ENCODE results near the gene PDXDC1. TPM values are rescaled to one million over a fixed set of nuclear protein-coding genes. Genes with fewer than 3 reads are reported as not detected.
A peak's percentile ranks its signal among the peaks of the same experiment; 100 is the strongest.
"Not testable (repeated sequence)": the region's sequence is repeated elsewhere in the genome, so short reads cannot be mapped to it uniquely, and the experiment has no call there.

Gene PDXDC1
- total RNA-seq, 1 donor from 2014 or later: 120 TPM

- H3K4me1 Mint-ChIP-seq (ENCODE audit: low read depth): peaks cover 45% of the 10 kb centered on the region
- H3K4me3 Mint-ChIP-seq (ENCODE audit: unreplicated experiment): peak overlapping the region; percentile 44
- not testable (repeated sequence) for H3K27me3 Mint-ChIP-seq (ENCODE audit: low read depth); DNase-seq (ENCODE audit: low spot score); H3K9me3 Mint-ChIP-seq (ENCODE audit: low read depth); H3K36me3 Mint-ChIP-seq (ENCODE audit: low read depth)
- H3K27ac Mint-ChIP-seq (ENCODE audit: unreplicated experiment): peak overlapping the region; percentile 79
These were observed 169.3 kb downstream of the PDXDC1 start for GRCh38 chr16:15144092-15144631.

GRCh38 chr16:15144781-15145417 is 170.1 kb downstream of the PDXDC1 start:
- peak overlapping the region; percentile 44 for H3K4me3 Mint-ChIP-seq (ENCODE audit: unreplicated experiment)

GRCh38 chr16:15145418-15146263 is 170.8 kb downstream of the PDXDC1 start:
- H3K4me1 Mint-ChIP-seq (ENCODE audit: low read depth): peaks cover 43% of the 10 kb centered on the region
- H3K27ac Mint-ChIP-seq (ENCODE audit: unreplicated experiment); H3K27me3 Mint-ChIP-seq (ENCODE audit: low read depth); H3K4me3 Mint-ChIP-seq (ENCODE audit: unreplicated experiment); H3K9me3 Mint-ChIP-seq (ENCODE audit: low read depth); DNase-seq (ENCODE audit: low spot score); H3K36me3 Mint-ChIP-seq (ENCODE audit: low read depth): not testable (repeated sequence)

More at GRCh38 chr16:15144781-15145417, 170.1 kb downstream of the PDXDC1 start:
- Mint-ChIP-seq H3K27ac (ENCODE audit: unreplicated experiment) (peak overlapping the region; percentile 79), H3K4me1 (ENCODE audit: low read depth) (peaks cover 45% of the 10 kb centered on the region)
- H3K9me3 Mint-ChIP-seq (ENCODE audit: low read depth); DNase-seq (ENCODE audit: low spot score); H3K27me3 Mint-ChIP-seq (ENCODE audit: low read depth); H3K36me3 Mint-ChIP-seq (ENCODE audit: low read depth): not testable (repeated sequence)

GRCh38 chr16:15146264-15146662 is 171.4 kb downstream of the PDXDC1 start:
- H3K4me3 Mint-ChIP-seq (ENCODE audit: unreplicated experiment); DNase-seq (ENCODE audit: low spot score); H3K9me3 Mint-ChIP-seq (ENCODE audit: low read depth); H3K27me3 Mint-ChIP-seq (ENCODE audit: low read depth); H3K36me3 Mint-ChIP-seq (ENCODE audit: low read depth): not testable (repeated sequence)
- H3K4me1 Mint-ChIP-seq (ENCODE audit: low read depth): peaks cover 43% of the 10 kb centered on the region
- H3K27ac Mint-ChIP-seq (ENCODE audit: unreplicated experiment): peak overlapping the region; percentile 22

- H3K27me3 Mint-ChIP-seq (ENCODE audit: low read depth); DNase-seq (ENCODE audit: low spot score); H3K4me3 Mint-ChIP-seq (ENCODE audit: unreplicated experiment); H3K36me3 Mint-ChIP-seq (ENCODE audit: low read depth); H3K9me3 Mint-ChIP-seq (ENCODE audit: low read depth): not testable (repeated sequence)
- H3K27ac Mint-ChIP-seq (ENCODE audit: unreplicated experiment): peak overlapping the region; percentile 77
- peaks cover 40% of the 10 kb centered on the region for H3K4me1 Mint-ChIP-seq (ENCODE audit: low read depth)
These were observed 174.0 kb downstream of the PDXDC1 start for GRCh38 chr16:15148831-15149230.

- H3K27me3 Mint-ChIP-seq (ENCODE audit: low read depth); H3K9me3 Mint-ChIP-seq (ENCODE audit: low read depth); DNase-seq (ENCODE audit: low spot score); H3K4me3 Mint-ChIP-seq (ENCODE audit: unreplicated experiment); H3K36me3 Mint-ChIP-seq (ENCODE audit: low read depth); H3K27ac Mint-ChIP-seq (ENCODE audit: unreplicated experiment): not testable (repeated sequence)
- H3K4me1 Mint-ChIP-seq (ENCODE audit: low read depth): peaks cover 37% of the 10 kb centered on the region
These were observed 174.4 kb downstream of the PDXDC1 start for GRCh38 chr16:15149260-15149659.

- not testable (repeated sequence) for H3K9me3 Mint-ChIP-seq (ENCODE audit: low read depth); H3K36me3 Mint-ChIP-seq (ENCODE audit: low read depth); H3K27me3 Mint-ChIP-seq (ENCODE audit: low read depth); DNase-seq (ENCODE audit: low spot score); H3K4me1 Mint-ChIP-seq (ENCODE audit: low read depth)
- H3K27ac Mint-ChIP-seq (ENCODE audit: unreplicated experiment): peak overlapping the region; percentile 41
- peak overlapping the region; percentile 70 for H3K4me3 Mint-ChIP-seq (ENCODE audit: unreplicated experiment)
These were observed 179.2 kb downstream of the PDXDC1 start for GRCh38 chr16:15154005-15154404.

- peak overlapping the region; percentile 68 for H3K4me3 Mint-ChIP-seq (ENCODE audit: unreplicated experiment)
- H3K36me3 Mint-ChIP-seq (ENCODE audit: low read depth); H3K27me3 Mint-ChIP-seq (ENCODE audit: low read depth); H3K9me3 Mint-ChIP-seq (ENCODE audit: low read depth); H3K4me1 Mint-ChIP-seq (ENCODE audit: low read depth): not testable (repeated sequence)
- DNase-seq (ENCODE audit: low spot score): peak; percentile 96
- H3K27ac Mint-ChIP-seq (ENCODE audit: unreplicated experiment): peak overlapping the region; percentile 49
These were observed 180.1 kb downstream of the PDXDC1 start for GRCh38 chr16:15154650-15155562.

- not testable (repeated sequence) for H3K9me3 Mint-ChIP-seq (ENCODE audit: low read depth); H3K4me1 Mint-ChIP-seq (ENCODE audit: low read depth); H3K27me3 Mint-ChIP-seq (ENCODE audit: low read depth); H3K36me3 Mint-ChIP-seq (ENCODE audit: low read depth); H3K27ac Mint-ChIP-seq (ENCODE audit: unreplicated experiment); DNase-seq (ENCODE audit: low spot score); H3K4me3 Mint-ChIP-seq (ENCODE audit: unreplicated experiment)
These were observed 182.8 kb downstream of the PDXDC1 start for GRCh38 chr16:15157644-15158043.

GRCh38 chr16:15159671-15160070 is 184.8 kb downstream of the PDXDC1 start:
- H3K27ac Mint-ChIP-seq (ENCODE audit: unreplicated experiment); H3K9me3 Mint-ChIP-seq (ENCODE audit: low read depth); DNase-seq (ENCODE audit: low spot score); H3K36me3 Mint-ChIP-seq (ENCODE audit: low read depth); H3K4me3 Mint-ChIP-seq (ENCODE audit: unreplicated experiment); H3K4me1 Mint-ChIP-seq (ENCODE audit: low read depth): not testable (repeated sequence)
- H3K27me3 Mint-ChIP-seq (ENCODE audit: low read depth): peaks cover 10% of the 10 kb centered on the region

GRCh38 chr16:15160571-15160970 is 185.7 kb downstream of the PDXDC1 start:
- DNase-seq (ENCODE audit: low spot score); H3K36me3 Mint-ChIP-seq (ENCODE audit: low read depth); H3K27ac Mint-ChIP-seq (ENCODE audit: unreplicated experiment); H3K4me3 Mint-ChIP-seq (ENCODE audit: unreplicated experiment); H3K9me3 Mint-ChIP-seq (ENCODE audit: low read depth); H3K4me1 Mint-ChIP-seq (ENCODE audit: low read depth): not testable (repeated sequence)
- H3K27me3 Mint-ChIP-seq (ENCODE audit: low read depth): peaks cover 10% of the 10 kb centered on the region

GRCh38 chr16:15163055-15163454 is 188.2 kb downstream of the PDXDC1 start:
- not testable (repeated sequence) for H3K4me1 Mint-ChIP-seq (ENCODE audit: low read depth); H3K27ac Mint-ChIP-seq (ENCODE audit: unreplicated experiment); DNase-seq (ENCODE audit: low spot score); H3K9me3 Mint-ChIP-seq (ENCODE audit: low read depth); H3K4me3 Mint-ChIP-seq (ENCODE audit: unreplicated experiment); H3K36me3 Mint-ChIP-seq (ENCODE audit: low read depth)
- peaks cover 12% of the 10 kb centered on the region for H3K27me3 Mint-ChIP-seq (ENCODE audit: low read depth)

All from chondrocyte (in vitro differentiated cells).